Breast epithelium (tissue), 3 donors: ENCODE measurements around the gene AATK.

Experiments
- CTCF ChIP-seq, 3 donors: fragments of 450-650 bp; IDR thresholded peaks; one replicate each; pipeline ENCODE4 v1.5.1; 2016 to 2017; ENCODE audit warnings: antibody characterized with exemption in 3 of 3, mild to moderate bottlenecking in 3 of 3, moderate library complexity in 3 of 3
- POLR2A ChIP-seq: fragments of 450-650 bp; IDR thresholded peaks from one replicate; pipeline ENCODE4 v1.6.1; 2016; ENCODE audit warnings: antibody characterized with exemption, mild to moderate bottlenecking, moderate library complexity

- TF ChIP-seq CTCF (IDR thresholded peaks at IDR 0.05) (no peak), POLR2A (no peak)
Measured at GRCh38 chr17:81135505-81136278, 30.3 kb downstream of the AATK start.
